Measurements from ENCODE around the gene SNX20.
A peak's percentile ranks its signal among the peaks of the same experiment; 100 is the strongest.

Gene SNX20

DNA sequence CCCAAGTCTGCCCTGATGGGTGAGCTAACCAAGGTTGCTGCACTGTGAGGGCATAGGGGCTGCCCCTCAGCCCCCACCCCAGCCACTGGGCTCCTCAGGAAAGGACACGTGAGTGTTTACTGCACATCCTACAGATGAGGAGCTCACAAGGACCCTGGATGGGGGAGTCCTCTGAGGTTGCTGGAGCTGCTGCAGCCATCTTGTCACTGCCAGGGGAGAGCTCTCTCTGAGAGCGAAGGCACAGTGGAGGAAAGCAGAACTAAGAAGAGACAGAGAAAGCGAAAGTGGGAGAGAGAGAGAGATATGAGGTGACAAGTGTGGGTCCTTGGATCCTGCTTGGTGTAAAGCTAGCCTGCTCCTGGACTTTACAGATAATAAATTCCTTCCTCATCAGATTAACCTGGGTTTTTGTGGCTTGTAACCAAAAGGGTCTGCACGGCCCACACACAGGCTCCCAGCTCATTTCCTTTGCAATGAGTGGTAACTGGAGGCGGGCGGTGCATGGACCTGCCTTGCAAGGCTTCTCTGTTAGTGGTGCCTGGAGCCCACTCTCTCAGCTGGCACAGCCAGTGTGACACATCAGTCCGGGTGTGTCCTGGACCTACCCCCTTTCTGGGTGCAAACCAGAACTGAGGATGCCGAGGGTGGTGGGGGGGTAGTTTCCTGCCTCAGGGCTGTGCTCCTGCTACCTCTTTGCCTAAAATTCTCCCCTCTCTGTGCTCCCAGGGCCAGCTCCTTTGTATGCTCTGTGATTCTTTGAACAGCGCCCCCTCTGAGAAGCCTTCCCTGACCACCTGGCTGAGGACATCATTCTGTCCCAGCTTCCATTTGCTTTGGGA is 14.2 kb downstream of the SNX20 start:
- Histone ChIP-seq H3K4me3 (ENCODE audit: low read length) (no peak overlapping the region), H3K9me3 (ENCODE audit: insufficient read depth, low read depth, low read length) (peaks cover 9% of the 10 kb centered on the region), H3K36me3 (ENCODE audit: insufficient read depth, low read length) (no peaks in the 10 kb centered on the region), H3K27me3 (ENCODE audit: insufficient read depth, low read length) (peaks cover 6% of the 10 kb centered on the region), H3K27ac (ENCODE audit: low read depth, low read length) (no peak overlapping the region), H3K4me1 (ENCODE audit: insufficient read depth, low read length) (no peaks in the 10 kb centered on the region), H3K9ac (ENCODE audit: low read depth, low read length) (no peak overlapping the region)
- WGBS: 93% methylated on average over 8 of the region's 9 CpGs

DNA sequence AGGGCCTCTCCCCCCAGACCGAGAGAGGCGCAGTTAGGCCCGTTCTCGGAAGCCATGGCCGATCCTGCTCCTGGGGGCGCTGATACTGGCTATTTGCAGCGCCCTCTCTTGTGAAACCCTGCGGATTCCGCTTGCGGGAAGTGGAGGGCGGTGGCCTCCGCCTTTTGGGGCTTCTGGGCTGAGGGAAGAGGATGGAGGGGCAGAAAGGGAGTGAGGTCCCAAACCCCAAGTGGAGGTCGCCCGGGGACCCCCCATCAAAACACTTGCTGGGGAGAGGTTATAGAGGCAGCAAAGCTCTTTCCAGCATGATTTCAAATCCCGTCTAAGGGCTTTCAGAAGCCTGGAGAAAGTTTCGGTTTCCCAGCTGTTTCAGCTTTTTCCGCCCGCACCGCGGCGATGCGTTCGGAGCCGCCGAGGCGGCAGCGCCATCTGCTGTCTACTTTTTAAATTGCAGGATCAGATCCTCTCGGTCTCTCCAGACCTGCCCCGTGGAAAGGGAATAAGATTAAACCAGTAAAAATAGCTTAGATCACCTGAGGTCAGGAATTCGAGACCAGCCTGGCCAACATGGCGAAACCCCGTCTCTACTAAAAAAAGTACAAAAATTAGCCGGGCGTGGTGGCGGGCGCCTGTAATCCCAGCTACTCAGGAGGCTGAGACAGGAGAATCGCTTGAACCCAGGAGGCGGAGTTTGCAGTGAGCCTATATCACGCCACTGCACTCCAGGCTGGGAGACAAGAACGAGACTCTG is 15.8 kb downstream of the SNX20 start:
- Histone ChIP-seq H3K9ac (ENCODE audit: low read depth, low read length) (peak overlapping the region; percentile 39), H3K4me3 (ENCODE audit: low read length) (peak overlapping the region; percentile 56), H3K27ac (ENCODE audit: low read depth, low read length) (no peak overlapping the region), H3K4me1 (ENCODE audit: insufficient read depth, low read length) (no peaks in the 10 kb centered on the region), H3K9me3 (ENCODE audit: insufficient read depth, low read depth, low read length) (no peaks in the 10 kb centered on the region), H3K27me3 (ENCODE audit: insufficient read depth, low read length) (peaks cover 6% of the 10 kb centered on the region), H3K36me3 (ENCODE audit: insufficient read depth, low read length) (no peaks in the 10 kb centered on the region)
- 29% methylated on average over 40 of the region's 40 CpGs for WGBS

DNA sequence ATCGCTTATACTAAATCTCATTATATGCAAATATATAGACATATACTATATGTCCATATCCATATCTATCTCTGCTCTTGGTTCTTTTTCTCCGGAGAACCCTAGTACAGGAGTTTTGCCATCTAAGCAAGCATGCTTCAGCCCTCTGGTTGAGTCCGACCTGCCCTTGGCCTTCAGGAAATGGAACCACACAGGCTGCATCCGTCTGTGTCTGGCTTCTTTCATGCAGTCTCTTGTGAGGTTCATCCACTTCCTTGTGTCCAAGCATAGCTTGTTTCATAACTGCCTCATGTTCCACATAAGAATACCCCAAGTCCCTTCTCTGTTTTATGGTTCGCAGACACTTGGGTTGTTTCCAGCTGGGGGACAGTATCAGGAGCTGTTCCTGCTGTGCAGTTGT is 16.8 kb downstream of the SNX20 start:
- Histone ChIP-seq H3K4me1 (ENCODE audit: insufficient read depth, low read length) (no peaks in the 10 kb centered on the region), H3K9me3 (ENCODE audit: insufficient read depth, low read depth, low read length) (no peaks in the 10 kb centered on the region), H3K36me3 (ENCODE audit: insufficient read depth, low read length) (no peaks in the 10 kb centered on the region), H3K27ac (ENCODE audit: low read depth, low read length) (no peak overlapping the region), H3K4me3 (ENCODE audit: low read length) (no peak overlapping the region), H3K9ac (ENCODE audit: low read depth, low read length) (no peak overlapping the region), H3K27me3 (ENCODE audit: insufficient read depth, low read length) (peaks cover 6% of the 10 kb centered on the region)
- 96% methylated on average over 4 of the region's 5 CpGs for WGBS

DNA sequence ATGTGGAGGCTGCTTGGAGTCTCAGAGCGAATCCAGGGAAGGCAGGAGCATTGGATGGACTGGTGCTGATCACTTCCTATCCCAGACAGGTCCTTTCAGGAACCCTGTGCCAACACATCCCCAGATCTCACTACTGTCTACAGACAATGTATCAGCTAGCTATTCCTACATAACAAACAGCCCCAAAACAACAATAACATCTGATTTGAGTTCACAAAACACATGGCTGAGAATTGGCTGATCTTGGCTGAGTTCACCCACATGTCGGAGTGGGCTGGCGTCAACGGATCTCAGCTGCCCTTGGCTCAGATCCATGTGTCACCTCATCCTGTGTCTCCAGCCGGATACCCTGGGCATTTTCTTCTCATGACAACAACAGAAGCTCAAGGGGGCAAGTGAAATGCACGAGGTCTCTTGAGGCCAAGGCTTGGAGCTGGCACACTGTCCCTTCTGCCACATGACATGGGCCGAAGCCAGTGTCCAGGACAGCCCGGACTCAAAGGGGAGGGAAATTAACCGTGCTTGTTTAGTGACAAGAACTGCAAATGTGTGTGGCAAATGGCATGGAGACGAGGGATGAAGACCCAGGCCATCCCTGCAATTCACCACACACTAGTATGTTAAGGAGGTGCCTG is 18.7 kb downstream of the SNX20 start:
- H3K36me3 ChIP-seq (ENCODE audit: insufficient read depth, low read length): no peaks in the 10 kb centered on the region
- no peak overlapping the region for H3K27ac ChIP-seq (ENCODE audit: low read depth, low read length)
- H3K9me3 ChIP-seq (ENCODE audit: insufficient read depth, low read depth, low read length): no peaks in the 10 kb centered on the region
- H3K4me1 ChIP-seq (ENCODE audit: insufficient read depth, low read length): no peaks in the 10 kb centered on the region
- no peak overlapping the region for H3K9ac ChIP-seq (ENCODE audit: low read depth, low read length)
- H3K27me3 ChIP-seq (ENCODE audit: insufficient read depth, low read length): peaks cover 6% of the 10 kb centered on the region
- H3K4me3 ChIP-seq (ENCODE audit: low read length): no peak overlapping the region
- 97% methylated on average over 10 of the region's 10 CpGs for WGBS

DNA sequence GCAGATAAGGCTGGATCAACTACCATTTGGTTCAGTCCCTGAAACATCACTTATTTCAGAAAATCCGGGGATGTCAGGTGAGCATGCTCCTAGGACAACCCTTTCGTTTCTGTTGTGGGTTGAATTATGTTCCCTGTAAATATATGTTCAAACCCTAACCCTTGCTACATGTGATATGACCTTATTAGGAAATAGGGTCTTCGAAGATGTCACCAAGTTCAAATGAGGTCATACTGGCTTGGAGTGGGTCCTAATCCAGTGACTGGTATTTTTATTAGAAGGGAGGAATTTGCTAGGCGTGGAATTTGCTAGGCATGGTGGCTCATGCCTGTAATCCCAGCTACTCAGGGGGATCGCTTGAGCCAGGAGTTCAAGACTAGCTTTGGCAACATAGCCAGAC is 21.3 kb downstream of the SNX20 start:
- Histone ChIP-seq H3K9me3 (ENCODE audit: insufficient read depth, low read depth, low read length) (no peaks in the 10 kb centered on the region), H3K36me3 (ENCODE audit: insufficient read depth, low read length) (no peaks in the 10 kb centered on the region), H3K27me3 (ENCODE audit: insufficient read depth, low read length) (peaks cover 5% of the 10 kb centered on the region), H3K4me1 (ENCODE audit: insufficient read depth, low read length) (no peaks in the 10 kb centered on the region), H3K27ac (ENCODE audit: low read depth, low read length) (no peak overlapping the region), H3K9ac (ENCODE audit: low read depth, low read length) (no peak overlapping the region), H3K4me3 (ENCODE audit: low read length) (no peak overlapping the region)
- 95% methylated on average over 4 of the region's 5 CpGs for WGBS

DNA sequence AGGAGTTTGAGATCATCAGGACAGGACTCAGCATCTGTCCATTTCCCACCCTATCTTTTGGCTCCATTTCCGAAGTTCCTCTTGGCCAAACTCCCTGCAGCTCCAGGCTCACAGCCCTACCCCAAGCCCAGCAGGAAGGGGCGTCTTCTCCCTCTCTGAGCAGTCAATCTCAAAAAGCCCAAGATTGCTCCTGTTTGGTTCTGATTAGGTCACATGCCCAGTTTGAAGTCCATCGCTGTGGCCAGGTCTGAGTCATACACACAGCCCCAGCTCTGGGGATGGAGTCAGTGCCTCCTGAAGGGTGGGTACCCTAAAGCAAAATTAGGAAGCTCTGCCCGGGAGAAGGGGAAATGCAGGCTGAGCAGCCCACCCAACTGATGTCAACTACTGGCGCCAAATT is 23.9 kb downstream of the SNX20 start:
- Histone ChIP-seq H3K4me1 (ENCODE audit: insufficient read depth, low read length) (no peaks in the 10 kb centered on the region), H3K36me3 (ENCODE audit: insufficient read depth, low read length) (no peaks in the 10 kb centered on the region), H3K27me3 (ENCODE audit: insufficient read depth, low read length) (no peaks in the 10 kb centered on the region), H3K4me3 (ENCODE audit: low read length) (no peak overlapping the region), H3K9ac (ENCODE audit: low read depth, low read length) (no peak overlapping the region), H3K9me3 (ENCODE audit: insufficient read depth, low read depth, low read length) (no peaks in the 10 kb centered on the region), H3K27ac (ENCODE audit: low read depth, low read length) (no peak overlapping the region)
- 81% methylated on average over 5 of the region's 5 CpGs for WGBS

DNA sequence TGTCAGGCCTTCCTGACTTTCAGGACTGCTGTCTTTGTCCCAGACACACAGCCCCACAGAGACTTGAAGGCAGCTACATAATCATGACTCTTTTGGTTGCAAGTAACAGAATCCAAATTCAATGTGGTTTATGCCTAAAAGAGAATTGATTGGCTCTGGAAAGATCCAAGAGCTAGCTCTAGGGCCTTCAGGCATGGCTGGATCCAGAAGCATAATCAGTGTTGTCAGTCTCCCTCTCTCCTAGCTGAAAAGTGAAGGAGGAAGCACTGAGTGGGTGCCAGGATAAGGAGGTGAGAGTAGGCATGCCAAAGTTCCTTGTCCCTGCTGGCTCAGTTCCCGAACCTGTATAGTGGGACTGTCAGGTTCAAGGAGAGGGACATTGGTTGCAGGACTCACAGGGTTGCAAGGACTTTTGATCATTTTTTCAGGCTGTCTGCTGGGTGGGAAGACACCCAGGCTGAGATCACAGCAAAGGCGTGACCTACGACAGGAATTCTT is 25.5 kb downstream of the SNX20 start:
- 87% methylated on average over 3 of the region's 3 CpGs for WGBS
- H3K4me1 ChIP-seq (ENCODE audit: insufficient read depth, low read length): no peaks in the 10 kb centered on the region
- H3K4me3 ChIP-seq (ENCODE audit: low read length): no peak overlapping the region
- H3K9me3 ChIP-seq (ENCODE audit: insufficient read depth, low read depth, low read length): no peaks in the 10 kb centered on the region
- H3K27me3 ChIP-seq (ENCODE audit: insufficient read depth, low read length): no peaks in the 10 kb centered on the region
- H3K27ac ChIP-seq (ENCODE audit: low read depth, low read length): no peak overlapping the region
- H3K36me3 ChIP-seq (ENCODE audit: insufficient read depth, low read length): no peaks in the 10 kb centered on the region
- H3K9ac ChIP-seq (ENCODE audit: low read depth, low read length): no peak overlapping the region

DNA sequence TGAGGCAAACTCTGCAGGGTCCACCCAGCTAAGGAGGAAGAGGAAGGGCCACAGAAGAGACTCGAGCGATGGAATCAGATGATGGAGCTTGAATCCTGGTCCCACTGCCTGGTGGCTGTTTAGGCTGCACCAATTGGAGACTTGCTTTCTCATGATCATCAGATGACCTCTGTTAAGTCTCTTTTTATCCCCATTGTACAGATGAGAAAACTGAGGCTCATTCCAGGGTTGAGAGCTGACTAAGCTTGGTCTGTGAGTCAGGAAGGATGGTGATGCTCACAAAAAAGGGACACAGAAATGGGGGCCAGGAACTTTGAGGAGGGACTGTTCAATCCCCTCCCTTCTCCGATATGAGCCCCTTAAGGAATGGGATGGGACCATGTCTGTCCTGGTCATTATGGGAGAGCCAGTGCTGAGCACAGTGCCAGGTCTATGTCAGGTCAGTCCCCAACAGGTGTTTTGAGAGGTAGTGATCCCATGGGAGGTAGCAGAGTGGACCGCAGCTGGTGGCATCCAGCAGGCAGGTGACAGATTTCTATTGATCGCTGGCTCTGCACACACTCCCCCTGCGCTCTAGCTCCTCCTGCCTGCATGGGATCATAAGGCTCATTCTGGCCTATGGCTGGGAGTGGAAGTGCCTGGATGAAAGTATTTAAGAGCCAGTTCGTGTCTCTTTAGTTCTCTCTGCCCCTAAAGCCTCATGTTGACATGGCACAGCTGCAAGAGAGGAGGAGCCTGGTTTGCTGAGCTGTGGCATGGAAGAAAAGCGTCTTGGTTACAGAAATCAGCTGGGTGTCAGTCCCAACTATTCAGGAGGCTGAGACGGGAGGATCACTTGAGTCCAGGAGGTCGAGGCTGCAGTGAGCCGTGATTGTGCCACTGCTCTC is 27.2 kb downstream of the SNX20 start:
- Histone ChIP-seq H3K9me3 (ENCODE audit: insufficient read depth, low read depth, low read length) (no peaks in the 10 kb centered on the region), H3K4me3 (ENCODE audit: low read length) (no peak overlapping the region), H3K27me3 (ENCODE audit: insufficient read depth, low read length) (no peaks in the 10 kb centered on the region), H3K36me3 (ENCODE audit: insufficient read depth, low read length) (no peaks in the 10 kb centered on the region), H3K9ac (ENCODE audit: low read depth, low read length) (no peak overlapping the region), H3K4me1 (ENCODE audit: insufficient read depth, low read length) (no peaks in the 10 kb centered on the region), H3K27ac (ENCODE audit: low read depth, low read length) (no peak overlapping the region)
- WGBS: 91% methylated on average over 11 of the region's 11 CpGs

DNA sequence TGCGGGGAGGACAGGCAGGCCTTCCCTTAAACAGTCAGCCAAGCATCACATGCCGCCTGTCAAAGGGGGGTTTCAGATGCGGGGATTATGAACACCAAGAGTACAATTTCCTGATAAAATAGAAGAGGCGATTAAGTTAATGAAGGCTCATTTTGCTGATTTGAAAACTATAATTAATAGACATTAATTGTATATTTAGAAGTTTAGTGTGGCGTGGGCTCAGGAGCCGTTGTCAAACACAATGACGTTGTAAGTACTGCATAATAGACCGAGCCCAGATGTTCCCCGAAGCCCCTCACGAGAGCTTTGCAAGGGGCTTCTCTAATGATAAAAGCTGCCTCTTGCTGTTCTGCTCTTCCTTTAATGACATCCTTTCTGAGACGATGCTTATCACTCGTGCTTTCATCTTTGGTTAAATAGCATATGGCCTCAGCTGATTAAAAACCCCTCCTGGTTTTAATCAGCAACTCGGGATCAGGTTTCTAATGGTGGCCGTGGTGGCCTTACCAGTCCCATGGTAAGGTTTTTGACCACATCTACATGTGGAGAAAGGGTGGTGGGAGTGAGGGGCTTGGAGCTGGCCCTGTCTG is 28.2 kb downstream of the SNX20 start:
- 86% methylated on average over 14 of the region's 14 CpGs for WGBS
- H3K27ac ChIP-seq (ENCODE audit: low read depth, low read length): no peak overlapping the region
- no peaks in the 10 kb centered on the region for H3K36me3 ChIP-seq (ENCODE audit: insufficient read depth, low read length)
- H3K4me3 ChIP-seq (ENCODE audit: low read length): no peak overlapping the region
- no peaks in the 10 kb centered on the region for H3K27me3 ChIP-seq (ENCODE audit: insufficient read depth, low read length)
- H3K9ac ChIP-seq (ENCODE audit: low read depth, low read length): no peak overlapping the region
- H3K4me1 ChIP-seq (ENCODE audit: insufficient read depth, low read length): no peaks in the 10 kb centered on the region
- H3K9me3 ChIP-seq (ENCODE audit: insufficient read depth, low read depth, low read length): no peaks in the 10 kb centered on the region

DNA sequence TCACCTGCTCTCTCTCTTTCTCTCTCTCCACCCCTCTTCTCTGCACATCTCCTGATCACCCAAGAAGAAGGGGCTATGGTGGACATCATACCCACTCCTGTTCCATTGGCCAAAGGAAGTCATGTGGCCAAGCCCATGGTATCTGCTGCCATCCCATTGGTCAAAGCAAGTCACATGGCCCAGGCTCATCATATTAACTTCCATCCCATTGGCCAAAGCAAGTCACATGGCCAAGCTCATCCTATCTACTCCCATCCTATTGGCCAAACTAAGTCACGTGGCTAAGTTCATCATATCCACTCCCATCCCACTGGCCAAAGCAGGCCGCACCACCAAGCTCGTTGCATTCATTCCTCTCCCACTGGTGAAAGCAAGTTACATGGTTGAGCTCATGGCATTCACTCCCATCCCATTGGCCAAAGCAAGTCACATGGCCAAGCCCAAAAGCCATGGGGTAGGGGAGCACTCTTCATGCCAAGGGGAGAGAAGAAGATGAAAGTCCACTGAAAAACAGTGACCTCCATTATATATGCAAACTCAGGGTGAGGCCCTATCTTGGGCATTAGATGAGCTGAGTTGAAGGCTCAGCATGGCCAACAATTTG is 29.2 kb downstream of the SNX20 start:
- no peak overlapping the region for H3K27ac ChIP-seq (ENCODE audit: low read depth, low read length)
- no peaks in the 10 kb centered on the region for H3K27me3 ChIP-seq (ENCODE audit: insufficient read depth, low read length)
- no peak overlapping the region for H3K4me3 ChIP-seq (ENCODE audit: low read length)
- no peaks in the 10 kb centered on the region for H3K9me3 ChIP-seq (ENCODE audit: insufficient read depth, low read depth, low read length)
- no peak overlapping the region for H3K9ac ChIP-seq (ENCODE audit: low read depth, low read length)
- H3K4me1 ChIP-seq (ENCODE audit: insufficient read depth, low read length): no peaks in the 10 kb centered on the region
- WGBS: 96% methylated on average over 3 of the region's 3 CpGs
- no peaks in the 10 kb centered on the region for H3K36me3 ChIP-seq (ENCODE audit: insufficient read depth, low read length)
